NAMALWA (cell line): Measurements from ENCODE around the gene LYRM1.
"Not testable (repeated sequence)": the region's sequence is repeated elsewhere in the genome, so short reads cannot be mapped to it uniquely, and the experiment has no call there.

ENCODE experiments used
- DNase-seq: peaks from one replicate; pipeline ENCODE4 v3.0.0-alpha.2; 2015; ENCODE audit warnings: low spot score

LYRM1 gene

GRCh38 chr16:20900299-20901067, at the start of gene LYRM1, which contains the start of gene DCUN1D3:
TSS of gene LYRM1 (plus strand) at chr16:20900771. CDS start at chr16:20915556, 14,785 bp downstream.
TSS of gene DCUN1D3 (minus strand) at chr16:20900358. CDS start at chr16:20862538, 37,820 bp downstream.
- peak; percentile 94 for DNase-seq

- DNase-seq, result no peak
These were observed 49.6 kb upstream of the LYRM1 start for GRCh38 chr16:20850981-20851380.

- DNase-seq, result no peak
These were observed 49.0 kb upstream of the LYRM1 start for GRCh38 chr16:20851601-20852000.

- DNase-seq, result no peak
These were observed 47.4 kb upstream of the LYRM1 start for GRCh38 chr16:20853143-20853542.

- DNase-seq, result no peak
These were observed 46.5 kb upstream of the LYRM1 start for GRCh38 chr16:20853981-20854620.

DNA sequence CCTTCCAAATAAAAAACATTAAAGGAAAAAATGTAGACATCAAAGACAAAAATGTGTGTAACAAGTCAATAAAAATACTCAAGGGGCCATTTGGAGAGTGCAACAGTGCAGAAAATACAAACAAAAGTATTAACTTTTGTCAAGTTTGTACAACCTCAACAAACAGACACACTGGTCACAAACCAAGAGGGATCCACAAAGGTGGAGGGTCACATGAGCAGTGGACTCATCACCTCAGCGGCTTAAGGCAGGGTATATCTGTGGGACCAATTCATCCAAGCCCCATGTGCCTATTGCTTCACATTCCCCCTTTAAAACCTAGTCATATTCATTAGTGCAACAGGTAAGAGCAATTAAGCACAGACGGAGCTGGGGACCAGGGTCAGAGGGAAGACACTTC, 45.6 kb upstream of the LYRM1 start:
- no peak for DNase-seq

GRCh38 chr16:20857281-20857680, 43.3 kb upstream of the LYRM1 start:
- DNase-seq, result no peak

GRCh38 chr16:20859229-20859628, 41.3 kb upstream of the LYRM1 start:
- no peak for DNase-seq

DNA sequence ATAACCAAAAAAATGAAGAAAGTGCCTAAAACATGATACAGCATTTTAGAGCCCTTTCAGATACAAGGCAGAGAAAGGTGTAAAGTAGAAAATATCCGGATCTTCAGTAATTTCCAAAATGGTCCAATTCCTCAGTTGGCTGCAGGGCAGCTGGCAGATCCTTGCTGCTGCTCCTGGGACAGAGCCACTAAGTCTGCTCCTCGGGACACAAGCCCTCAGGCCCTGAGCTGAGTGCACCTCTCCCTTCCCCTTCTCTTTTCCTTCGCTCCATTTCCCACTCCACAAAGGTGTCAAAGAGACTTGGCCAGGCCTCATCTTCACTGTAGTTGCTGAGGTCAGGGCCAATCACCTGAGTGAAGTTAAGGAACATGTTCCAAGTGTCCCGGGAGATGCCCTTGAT, 40.9 kb upstream of the LYRM1 start:
- no peak for DNase-seq

GRCh38 chr16:20860361-20860760, 40.2 kb upstream of the LYRM1 start:
- no peak for DNase-seq

DNA sequence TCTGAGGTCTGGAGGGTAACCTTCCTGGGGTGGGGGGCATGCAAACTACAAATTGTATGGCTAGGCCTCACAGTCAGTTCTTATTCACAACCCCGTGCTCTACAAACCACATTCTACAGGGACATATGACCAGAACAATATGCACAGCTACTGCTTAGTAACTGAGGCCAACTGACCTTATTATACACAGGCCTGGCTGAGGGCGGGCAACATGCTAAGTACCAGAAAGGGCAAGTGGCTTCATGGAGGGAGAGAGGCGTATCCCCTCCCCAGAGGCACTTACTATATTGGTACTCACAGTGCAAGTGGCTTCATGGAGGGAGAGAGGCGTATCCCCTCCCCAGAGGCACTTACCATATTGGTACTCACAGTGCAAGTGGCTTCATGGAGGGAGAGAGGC, 39.6 kb upstream of the LYRM1 start:
- DNase-seq, result not testable (repeated sequence)

GRCh38 chr16:20862162-20862960, 38.2 kb upstream of the LYRM1 start:
- DNase-seq, result no peak

DNA sequence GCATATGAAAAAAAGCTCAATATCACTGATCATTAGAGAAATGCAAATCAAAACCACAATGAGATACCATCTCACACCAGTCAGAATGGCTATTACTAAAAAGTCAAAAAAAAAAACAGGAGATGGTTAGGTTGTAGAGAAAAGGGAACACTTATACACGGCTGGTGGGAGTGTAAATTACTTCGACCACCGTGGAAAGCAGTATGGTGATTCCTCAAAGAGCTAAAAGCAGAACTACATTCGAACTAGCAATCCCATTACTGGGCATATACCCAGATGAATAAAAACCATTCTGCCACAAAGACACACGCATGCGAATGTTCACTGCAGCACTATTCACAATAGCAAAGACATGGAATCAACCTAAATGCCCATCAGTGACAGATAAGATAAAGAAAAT, 36.2 kb upstream of the LYRM1 start:
- DNase-seq, result not testable (repeated sequence)

- DNase-seq, result no peak
These were observed 35.0 kb upstream of the LYRM1 start for GRCh38 chr16:20865420-20866131.

GRCh38 chr16:20866145-20866772, 34.3 kb upstream of the LYRM1 start:
- DNase-seq, result no peak

GRCh38 chr16:20866801-20867200, 33.8 kb upstream of the LYRM1 start:
- no peak for DNase-seq

GRCh38 chr16:20867585-20867984, 33.0 kb upstream of the LYRM1 start:
- DNase-seq, result no peak

DNA sequence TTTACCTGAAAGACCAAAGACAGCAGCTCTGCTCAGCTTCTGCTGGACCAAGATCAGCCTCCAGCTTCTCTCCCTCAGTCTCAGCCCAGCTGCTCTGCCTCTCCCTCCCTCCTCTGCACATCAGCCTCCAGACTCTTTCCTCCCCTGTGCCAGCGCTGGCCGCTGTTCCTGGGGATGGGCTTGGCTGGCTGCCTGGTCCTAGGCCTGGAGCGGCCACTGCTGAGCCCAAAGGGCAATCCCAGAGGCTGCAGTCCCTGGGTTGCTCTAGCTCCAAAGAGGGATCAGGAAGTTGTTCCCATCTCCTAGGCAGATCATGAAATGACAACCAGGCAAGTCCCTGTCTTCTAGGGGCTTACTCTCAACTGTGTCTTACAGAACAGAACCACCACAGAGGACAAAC, 31.7 kb upstream of the LYRM1 start:
- no peak for DNase-seq

DNA sequence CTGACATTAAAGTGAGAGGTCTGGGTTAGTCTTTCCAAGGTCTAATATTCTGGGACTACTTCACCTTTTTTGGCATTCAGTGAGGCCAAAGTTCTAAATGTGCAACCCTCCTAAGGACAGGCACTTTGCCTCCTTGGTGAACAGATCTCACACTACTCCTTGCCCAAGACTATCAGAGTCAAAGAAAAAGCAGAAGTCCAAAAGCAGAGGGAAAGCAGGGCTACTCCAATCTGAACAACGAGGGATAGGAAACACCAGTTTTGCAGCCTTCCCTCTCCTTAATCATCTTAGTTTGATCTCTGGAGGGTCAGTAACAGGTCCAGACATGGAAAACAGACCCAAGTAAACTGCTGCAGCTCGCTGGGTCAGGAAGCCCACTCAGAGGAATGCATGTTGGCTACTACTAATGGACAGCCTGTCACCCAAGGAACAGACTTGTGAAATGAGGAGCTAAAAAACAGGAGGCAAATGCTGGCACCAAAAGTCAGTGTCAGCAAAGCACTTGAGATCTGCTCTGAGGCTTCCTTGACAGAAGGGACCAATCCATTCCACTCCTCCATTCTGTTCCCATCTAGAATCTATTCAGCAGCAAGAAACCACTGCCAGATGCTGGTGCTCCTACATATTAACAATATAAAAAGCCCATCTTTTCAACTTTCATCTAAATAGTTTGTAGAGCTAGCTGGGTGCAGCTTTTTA, 30.3 kb upstream of the LYRM1 start:
- no peak for DNase-seq

- DNase-seq, result no peak
These were observed 29.3 kb upstream of the LYRM1 start for GRCh38 chr16:20871258-20871657.
